Measurements from ENCODE around the gene AGRP.

The AGRP gene

GRCh38 chr16:67463059-67463458 is 20.3 kb downstream of the AGRP start:
- DNase-seq (ENCODE audit: low read depth, low spot score): no peak

GRCh38 chr16:67462279-67462655 is 21.1 kb downstream of the AGRP start:
- DNase-seq (ENCODE audit: low read depth, low spot score): no peak

- DNase-seq (ENCODE audit: low read depth, low spot score): no peak
Measured at GRCh38 chr16:67461600-67462278, 21.6 kb downstream of the AGRP start.

DNA sequence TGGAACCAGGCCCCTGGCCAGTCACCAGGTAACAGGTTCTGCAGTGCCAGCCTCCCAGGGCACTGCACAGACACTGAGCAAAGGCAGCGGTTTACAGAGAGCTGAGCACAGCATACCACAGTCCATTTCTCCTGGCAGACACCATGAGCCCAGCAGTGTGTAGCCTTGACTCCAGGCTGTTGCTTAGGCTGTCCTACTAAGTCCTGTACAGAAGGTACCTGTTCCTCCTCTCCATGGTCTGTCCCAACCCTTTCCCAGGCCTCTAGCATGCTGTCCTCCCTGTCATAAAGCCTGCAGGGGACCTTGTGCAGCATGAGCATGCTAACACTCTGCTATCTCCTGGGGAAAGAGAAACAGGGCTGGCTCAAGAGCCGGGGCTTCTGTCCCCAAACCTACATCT is 22.4 kb downstream of the AGRP start:
- DNase-seq (ENCODE audit: low read depth, low spot score): no peak

DNA sequence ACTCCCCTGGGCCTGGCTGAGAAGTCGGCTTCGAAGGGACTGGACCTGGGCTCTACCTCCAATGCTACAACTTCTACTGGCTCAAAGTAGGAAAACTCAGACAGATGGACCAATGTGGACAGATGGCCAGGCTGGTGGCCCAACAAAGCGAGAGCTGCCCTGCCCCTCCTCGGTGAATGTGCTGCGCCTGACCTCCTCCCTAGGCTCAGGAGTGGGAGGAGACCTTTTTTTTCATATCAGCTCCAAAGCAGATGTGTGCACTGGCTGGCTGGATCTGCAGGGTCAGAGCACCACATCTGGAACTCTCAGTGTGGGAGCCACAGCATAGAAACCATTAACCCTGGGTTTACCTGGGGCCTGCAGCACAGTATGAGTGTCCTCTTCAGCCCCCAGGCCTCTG is 23.2 kb downstream of the AGRP start:
- DNase-seq (ENCODE audit: low read depth, low spot score): no peak

GRCh38 chr16:67459861-67460150 is 23.5 kb downstream of the AGRP start:
- DNase-seq (ENCODE audit: low read depth, low spot score): no peak

DNA sequence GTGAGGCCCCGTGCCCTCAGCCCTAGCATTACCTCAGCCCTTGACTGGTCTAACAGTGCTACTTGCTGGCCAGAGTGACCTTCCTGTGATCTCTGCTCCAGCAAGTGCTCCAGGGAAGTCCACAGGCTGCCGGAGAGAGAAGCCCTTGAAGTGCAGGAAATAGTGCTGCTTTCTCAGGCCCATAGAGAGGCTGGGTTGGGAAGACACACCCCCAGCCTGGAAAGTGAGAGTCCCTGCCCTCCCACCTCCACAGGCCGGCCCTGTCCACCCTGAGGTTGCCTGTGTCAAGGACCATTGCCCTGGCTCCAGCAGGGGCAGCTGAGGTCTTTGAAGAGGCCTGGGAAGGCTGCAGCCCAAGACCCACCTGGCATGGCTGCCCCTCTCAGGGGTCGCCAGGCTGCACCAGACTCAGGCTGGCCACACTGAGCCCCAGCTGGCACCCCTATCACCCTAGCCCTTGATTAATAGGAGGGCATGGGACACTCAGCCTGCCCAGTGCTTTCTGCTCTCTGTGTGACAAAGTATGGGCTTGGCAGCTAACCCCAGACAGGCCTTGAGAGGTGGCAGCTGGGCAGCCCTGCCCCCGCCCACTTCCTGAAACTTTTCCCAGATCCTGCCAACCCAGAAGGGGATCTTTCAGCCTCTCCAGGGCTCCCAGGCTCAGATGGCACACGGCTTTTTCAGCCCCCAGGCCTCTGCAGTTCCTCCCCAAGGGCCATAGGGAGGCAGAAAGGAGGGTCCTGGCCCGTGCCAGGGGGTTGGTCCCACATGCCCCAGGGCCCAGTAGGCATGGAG is 24.1 kb downstream of the AGRP start:
- peak; percentile 29 for DNase-seq (ENCODE audit: low read depth, low spot score)

DNA sequence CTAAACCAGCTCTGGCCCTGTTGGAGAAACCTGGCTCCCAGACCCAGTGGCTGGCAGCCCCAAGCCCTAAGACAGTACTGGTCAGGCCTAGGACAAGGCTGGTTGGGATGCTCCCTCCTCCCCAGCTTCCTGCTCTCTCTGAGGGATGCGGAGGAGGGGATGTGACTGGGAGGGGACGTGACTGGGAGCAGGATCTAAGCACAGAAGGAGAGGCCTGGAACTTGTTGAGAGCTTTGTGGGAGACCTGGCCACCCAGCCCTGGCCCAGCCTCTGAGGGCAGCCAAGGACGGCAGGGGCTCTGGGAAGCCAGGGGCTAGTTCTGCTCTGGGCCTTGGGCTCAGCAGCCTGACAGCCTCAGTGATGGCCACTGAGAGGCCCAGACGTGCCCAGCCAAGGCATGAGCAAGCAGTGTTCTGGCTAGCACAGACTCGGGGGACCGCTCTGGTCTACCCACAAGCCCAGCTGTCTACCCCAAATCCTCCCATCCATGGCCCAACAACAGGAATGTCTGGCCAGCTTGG is 25.2 kb downstream of the AGRP start:
- DNase-seq (ENCODE audit: low read depth, low spot score): no peak

- no peak for DNase-seq (ENCODE audit: low read depth, low spot score)
Measured at GRCh38 chr16:67457611-67458010, 25.7 kb downstream of the AGRP start.

GRCh38 chr16:67456391-67457081 is 26.8 kb downstream of the AGRP start:
- DNase-seq (ENCODE audit: low read depth, low spot score): no peak

- DNase-seq (ENCODE audit: low read depth, low spot score): no peak
Measured at GRCh38 chr16:67454852-67455251, 28.5 kb downstream of the AGRP start.

GRCh38 chr16:67454104-67454503 is 29.2 kb downstream of the AGRP start:
- peak; percentile 55 for DNase-seq (ENCODE audit: low read depth, low spot score)

- no peak for DNase-seq (ENCODE audit: low read depth, low spot score)
Measured at GRCh38 chr16:67451704-67452435, 31.5 kb downstream of the AGRP start.

- no peak for DNase-seq (ENCODE audit: low read depth, low spot score)
Measured at GRCh38 chr16:67451061-67451703, 32.2 kb downstream of the AGRP start.

- no peak for DNase-seq (ENCODE audit: low read depth, low spot score)
Measured at GRCh38 chr16:67449739-67450138, 33.6 kb downstream of the AGRP start.

DNA sequence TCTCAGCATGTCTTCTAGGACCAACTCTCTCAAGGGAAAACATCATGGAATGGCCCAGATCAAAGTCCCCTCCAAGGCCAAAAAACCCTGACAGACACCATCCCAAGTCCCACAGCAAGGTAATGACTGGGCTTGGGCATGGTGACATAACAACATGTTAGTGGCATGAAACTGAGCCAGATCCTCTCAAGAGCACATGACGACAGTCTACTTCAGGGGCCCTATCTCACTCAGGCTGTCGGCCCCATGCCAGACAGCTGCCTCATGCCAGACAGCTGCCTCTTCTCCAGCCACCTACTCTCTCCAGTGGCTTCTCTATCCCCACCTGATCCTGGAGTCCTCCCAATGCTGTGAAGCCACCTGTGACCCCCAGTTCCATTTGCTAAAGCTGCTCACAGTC is 34.0 kb downstream of the AGRP start:
- no peak for DNase-seq (ENCODE audit: low read depth, low spot score)

GRCh38 chr16:67448580-67448979 is 34.8 kb downstream of the AGRP start:
- no peak for DNase-seq (ENCODE audit: low read depth, low spot score)

DNA sequence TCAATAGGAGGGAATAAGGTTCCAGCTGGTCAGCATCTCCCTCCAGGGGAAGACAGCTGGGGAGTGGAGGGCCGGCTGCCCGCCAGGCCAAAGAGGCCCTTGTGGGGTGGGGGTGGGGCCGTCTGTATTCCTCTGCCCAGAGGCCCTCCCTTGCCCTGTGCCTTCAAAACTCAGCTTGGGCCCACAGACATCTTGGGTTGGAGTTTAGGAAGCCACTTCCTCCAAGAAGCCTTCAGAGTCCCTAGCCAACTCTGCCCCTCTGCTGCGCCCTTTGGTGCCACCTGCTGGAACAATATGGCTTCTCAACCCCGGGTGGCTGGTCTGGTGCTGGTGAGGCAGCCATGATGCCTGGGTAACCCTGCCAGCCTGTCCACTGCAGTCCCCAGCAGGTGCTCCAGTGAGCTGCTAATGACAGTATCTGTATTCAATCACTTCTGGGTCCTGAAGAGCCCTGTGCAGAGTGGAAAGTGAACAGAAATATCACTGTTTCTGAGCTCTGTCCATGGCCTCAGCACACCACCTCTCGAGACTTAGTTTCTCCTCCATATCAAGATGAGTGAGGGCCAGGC is 35.8 kb downstream of the AGRP start:
- DNase-seq (ENCODE audit: low read depth, low spot score): peak; percentile 72

GRCh38 chr16:67446968-67447507 is 36.3 kb downstream of the AGRP start:
- no peak for DNase-seq (ENCODE audit: low read depth, low spot score)

- DNase-seq (ENCODE audit: low read depth, low spot score): no peak
Measured at GRCh38 chr16:67445913-67446907, 37.1 kb downstream of the AGRP start.
